HepG2 (cell line): Measurements from ENCODE around the gene ADIPOR2. TPM values are rescaled to one million over a fixed set of nuclear protein-coding genes. Genes with fewer than 3 reads are reported as not detected.

Experiments
- ASH2L ChIP-seq: fragments of 300-600, 200-600 bp; sonication (generic); IDR thresholded peaks from 2 replicates; pipeline ENCODE4 v1.7.0; 2017; ENCODE audit warnings: low read depth, mild to moderate bottlenecking, moderate library complexity, mixed read lengths, low read length; ENCODE audit not compliant: insufficient read length
- BCLAF1 ChIP-seq: fragments of 450-650 bp; IDR thresholded peaks from 2 replicates; pipeline ENCODE4 v1.6.1; 2017; ENCODE audit warnings: mild to moderate bottlenecking
- CENPBD1 ChIP-seq: sonication (generic); formaldehyde crosslinking; IDR thresholded peaks from 2 replicates; pipeline ENCODE4 v1.8.0; 2022; ENCODE audit warnings: missing genetic modification reagents, low read depth, mild to moderate bottlenecking, borderline replicate concordance
- EHMT2 ChIP-seq: fragments of 200-600 bp; sonication (generic); IDR thresholded peaks from 2 replicates; pipeline ENCODE4 v1.7.0; 2017; ENCODE audit warnings: antibody characterized with exemption, low read depth, low read length, borderline replicate concordance
- ETV5 ChIP-seq: IDR thresholded peaks from 2 replicates; pipeline ENCODE4 v1.6.1; 2018; ENCODE audit warnings: missing biosample characterization, missing genetic modification reagents, inconsistent platforms, borderline replicate concordance
- FOSL2 ChIP-seq: sonication (generic); formaldehyde crosslinking; IDR thresholded peaks from 2 replicates; pipeline ENCODE4 v1.4.0; 2020; ENCODE audit warnings: missing genetic modification reagents
- FOXO1 ChIP-seq: sonication (generic); formaldehyde crosslinking; IDR thresholded peaks from 2 replicates; pipeline ENCODE4 v1.4.0; 2020; ENCODE audit warnings: missing genetic modification reagents
- GABPB1 ChIP-seq: IDR thresholded peaks from 2 replicates; pipeline ENCODE4 v1.6.1; 2016; ENCODE audit warnings: mild to moderate bottlenecking, missing genetic modification reagents, moderate library complexity, missing compliant biosample characterization
- GATAD1 ChIP-seq: IDR thresholded peaks from 2 replicates; pipeline ENCODE4 v1.6.1; 2016; ENCODE audit warnings: missing genetic modification reagents, missing compliant biosample characterization
- ISL2 ChIP-seq: sonication (generic); formaldehyde crosslinking; IDR thresholded peaks from 2 replicates; pipeline ENCODE4 v1.5.0; 2020; ENCODE audit warnings: missing genetic modification reagents
- MED8 ChIP-seq: sonication (generic); formaldehyde crosslinking; IDR thresholded peaks from 2 replicates; pipeline ENCODE4 v1.8.1; 2023; ENCODE audit warnings: mild to moderate bottlenecking, missing genetic modification reagents; ENCODE audit not compliant: insufficient replicate concordance
- POLR2AphosphoS5 ChIP-seq: IDR thresholded peaks from 2 replicates; pipeline ENCODE4 v1.6.1; 2012; ENCODE audit warnings: low read depth, low read length
- RBFOX2 ChIP-seq: fragments of 200-400 bp; formaldehyde crosslinking; IDR thresholded peaks from 2 replicates; pipeline ENCODE4 v1.6.1; 2017; ENCODE audit warnings: low read depth, mild to moderate bottlenecking, low read length
- SIX1 ChIP-seq: sonication (generic); formaldehyde crosslinking; IDR thresholded peaks from 2 replicates; pipeline ENCODE4 v1.4.0; 2020; ENCODE audit warnings: missing genetic modification reagents, borderline replicate concordance
- SKI ChIP-seq: fragments of 450-650 bp; IDR thresholded peaks from one replicate; pipeline ENCODE4 v1.6.1; 2018; ENCODE audit warnings: mild to moderate bottlenecking; ENCODE audit not compliant: partially characterized antibody
- YEATS4 ChIP-seq: sonication (generic); formaldehyde crosslinking; IDR thresholded peaks from 2 replicates; pipeline ENCODE4 v1.4.0; 2020; ENCODE audit warnings: missing genetic modification reagents, borderline replicate concordance
- ZC3H4 ChIP-seq: sonication (generic); formaldehyde crosslinking; IDR thresholded peaks from 2 replicates; pipeline ENCODE4 v1.4.0; 2020; ENCODE audit warnings: missing genetic modification reagents, borderline replicate concordance
- ZNF17 ChIP-seq: sonication (generic); formaldehyde crosslinking; IDR thresholded peaks from 2 replicates; pipeline ENCODE4 v1.5.0; 2020; ENCODE audit warnings: mild to moderate bottlenecking, missing genetic modification reagents
- ZNF205 ChIP-seq: IDR thresholded peaks from 2 replicates; pipeline ENCODE4 v1.6.1; 2018; ENCODE audit warnings: missing biosample characterization, missing genetic modification reagents
- ZNF530 ChIP-seq: sonication (generic); formaldehyde crosslinking; IDR thresholded peaks from 2 replicates; pipeline ENCODE4 v1.5.0; 2020; ENCODE audit warnings: low read depth, mild to moderate bottlenecking, missing genetic modification reagents
- ZNF558 ChIP-seq: sonication (generic); formaldehyde crosslinking; IDR thresholded peaks from 2 replicates; pipeline ENCODE4 v1.9.0; 2022; ENCODE audit warnings: mild to moderate bottlenecking, missing genetic modification reagents, borderline replicate concordance
- ZNF766 ChIP-seq: sonication (generic); formaldehyde crosslinking; IDR thresholded peaks from 2 replicates; pipeline ENCODE4 v1.5.0; 2020; ENCODE audit warnings: missing genetic modification reagents, borderline replicate concordance
- polyA plus RNA-seq, 8 experiments: library from polyadenylated mRNA; depleted of rRNA in 3 of 8; stranded (reverse) in 7 of 8; unstranded in 1 of 8; fragments of >200 nt; fragmentation: Illumina TruSeq in 4 of 8; extraction: Trizol in 4 of 8; gene quantifications; 2 replicates each; pipeline versions ENCODE4 v1.2.1 to v1.2.3, GENCODE V29; 2011 to 2016; ENCODE audit warnings: low read depth in 4 of 8, missing spikeins in 1 of 8, mixed read lengths in 1 of 8; ENCODE audit not compliant: insufficient read depth in 1 of 8
- total RNA-seq, 5 experiments: library from RNA; depleted of rRNA; stranded (reverse); fragments of >200 nt; fragmentation: Illumina TruSeq; extraction: Trizol; gene quantifications; 2 replicates each; pipeline ENCODE4 v1.2.3, GENCODE V29; 2016; ENCODE audit warnings: low read depth in 1 of 5
- TF ChIP-seq, protein P1 (sequence below): sonication (generic); formaldehyde crosslinking; IDR thresholded peaks from 2 replicates; pipeline ENCODE4 v1.4.0; 2020; ENCODE audit warnings: missing genetic modification reagents

The ADIPOR2 gene
- total and polyA plus RNA-seq, 2 of the 13 experiments (the other 11 are each of a cell fraction or from before 2014, with no cell fraction given) = 35.2 to 52.2 TPM

GRCh38 chr12:1804545-1805332 lies 113.9 kb downstream of the ADIPOR2 start (continued):
- no peak for TF ChIP-seq CENPBD1 (CRISPR knock-in tag)
- 0 out of 2 replicates have a peak, but pooled peaks have one; percentile 24 for TF ChIP-seq YEATS4 (CRISPR knock-in tag)
- no peak for TF ChIP-seq ZNF530
- TF ChIP-seq ZNF17 (CRISPR knock-in tag) = no peak
- no peak for TF ChIP-seq BCLAF1
- TF ChIP-seq SIX1 (CRISPR knock-in tag) = no peak
- no peak for TF ChIP-seq ZNF205
- no peak for TF ChIP-seq EHMT2
- TF ChIP-seq FOXO1 (CRISPR knock-in tag) = no peak
- peak; percentile 25; the same call in 1 of the 2 replicates for TF ChIP-seq ETV5 (CRISPR knock-in tag)
- TF ChIP-seq MED8 (CRISPR knock-in tag) = no peak
- TF ChIP-seq POLR2AphosphoS5 = no peak
- no peak for TF ChIP-seq ZNF766 (CRISPR knock-in tag)
- TF ChIP-seq ISL2 (CRISPR knock-in tag) = no peak
- no peak for TF ChIP-seq ZC3H4
- TF ChIP-seq SKI = no peak
- TF ChIP-seq, protein P1, sequence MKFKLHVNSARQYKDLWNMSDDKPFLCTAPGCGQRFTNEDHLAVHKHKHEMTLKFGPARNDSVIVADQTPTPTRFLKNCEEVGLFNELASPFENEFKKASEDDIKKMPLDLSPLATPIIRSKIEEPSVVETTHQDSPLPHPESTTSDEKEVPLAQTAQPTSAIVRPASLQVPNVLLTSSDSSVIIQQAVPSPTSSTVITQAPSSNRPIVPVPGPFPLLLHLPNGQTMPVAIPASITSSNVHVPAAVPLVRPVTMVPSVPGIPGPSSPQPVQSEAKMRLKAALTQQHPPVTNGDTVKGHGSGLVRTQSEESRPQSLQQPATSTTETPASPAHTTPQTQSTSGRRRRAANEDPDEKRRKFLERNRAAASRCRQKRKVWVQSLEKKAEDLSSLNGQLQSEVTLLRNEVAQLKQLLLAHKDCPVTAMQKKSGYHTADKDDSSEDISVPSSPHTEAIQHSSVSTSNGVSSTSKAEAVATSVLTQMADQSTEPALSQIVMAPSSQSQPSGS (CRISPR knock-in tag) = no peak
- peak; percentile 94 for TF ChIP-seq GABPB1
- TF ChIP-seq FOSL2 (CRISPR knock-in tag) = no peak; the same call in 1 of the 2 replicates
- TF ChIP-seq ASH2L = no peak
- TF ChIP-seq GATAD1 = no peak
- no peak; the same call in 1 of the 2 replicates for TF ChIP-seq RBFOX2
- no peak for TF ChIP-seq ZNF558
